Fibroblast of lung (primary cell): ENCODE results near the gene AK1.

Experiments
- EZH2 ChIP-seq: IDR thresholded peaks from 2 replicates; pipeline ENCODE4 v1.5.1; 2012; ENCODE audit warnings: low read length, control low read depth, mild to moderate bottlenecking; ENCODE audit errors: missing control alignments
- TF ChIP-seq, protein P1 (sequence below), 2 donors: IDR thresholded peaks in 1 of 2; conservative IDR thresholded peaks in 1 of 2; 1 replicate in 1 of 2; 2 replicates in 1 of 2; pipeline ENCODE4 v1.5.1; 2011 to 2012; ENCODE audit warnings: low read length in 2 of 2, control low read depth in 1 of 2, inconsistent platforms in 1 of 2, low read depth in 1 of 2, mild to moderate bottlenecking in 1 of 2

DNA sequence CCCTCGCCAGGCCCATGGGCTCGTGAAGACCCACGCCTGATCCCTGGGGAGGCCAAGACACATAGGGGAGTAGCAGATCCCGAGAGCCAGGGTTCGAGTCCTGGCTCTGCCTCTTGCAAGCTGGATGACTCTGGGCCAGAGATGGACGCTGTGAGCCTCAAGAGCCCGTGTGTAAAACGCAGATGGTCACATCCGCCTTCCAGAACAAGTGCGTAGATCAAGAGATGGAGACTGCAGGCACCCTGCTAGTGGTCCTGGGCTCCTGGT, 31.1 kb upstream of the AK1 start:
- TF ChIP-seq, protein P1, sequence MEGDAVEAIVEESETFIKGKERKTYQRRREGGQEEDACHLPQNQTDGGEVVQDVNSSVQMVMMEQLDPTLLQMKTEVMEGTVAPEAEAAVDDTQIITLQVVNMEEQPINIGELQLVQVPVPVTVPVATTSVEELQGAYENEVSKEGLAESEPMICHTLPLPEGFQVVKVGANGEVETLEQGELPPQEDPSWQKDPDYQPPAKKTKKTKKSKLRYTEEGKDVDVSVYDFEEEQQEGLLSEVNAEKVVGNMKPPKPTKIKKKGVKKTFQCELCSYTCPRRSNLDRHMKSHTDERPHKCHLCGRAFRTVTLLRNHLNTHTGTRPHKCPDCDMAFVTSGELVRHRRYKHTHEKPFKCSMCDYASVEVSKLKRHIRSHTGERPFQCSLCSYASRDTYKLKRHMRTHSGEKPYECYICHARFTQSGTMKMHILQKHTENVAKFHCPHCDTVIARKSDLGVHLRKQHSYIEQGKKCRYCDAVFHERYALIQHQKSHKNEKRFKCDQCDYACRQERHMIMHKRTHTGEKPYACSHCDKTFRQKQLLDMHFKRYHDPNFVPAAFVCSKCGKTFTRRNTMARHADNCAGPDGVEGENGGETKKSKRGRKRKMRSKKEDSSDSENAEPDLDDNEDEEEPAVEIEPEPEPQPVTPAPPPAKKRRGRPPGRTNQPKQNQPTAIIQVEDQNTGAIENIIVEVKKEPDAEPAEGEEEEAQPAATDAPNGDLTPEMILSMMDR (conservative IDR thresholded peaks at IDR 0.05 in 1 of 2, IDR thresholded peaks at IDR 0.05 in 1 of 2; ENCODE audit: low read depth in 1 of 2, low read length in 2 of 2) = no peak
- no peak for TF ChIP-seq EZH2
